ENCODE results near the gene TNFAIP8L1.
A peak's percentile ranks its signal among the peaks of the same experiment; 100 is the strongest.

Gene TNFAIP8L1

GRCh38 chr19:4692251-4693077 lies 53.1 kb downstream of the TNFAIP8L1 start:
- in situ Hi-C loops (cut with HindIII; ENCODE audit: low pct_ligation_motif_present, low pct_unique_long_range_greater_than_20kb, low sequenced_read_pairs), result no loop called here
- no peak for DNase-seq

GRCh38 chr19:4693078-4693350 lies 53.7 kb downstream of the TNFAIP8L1 start:
- DNase-seq, result no peak
- in situ Hi-C loops (cut with HindIII; ENCODE audit: low pct_ligation_motif_present, low pct_unique_long_range_greater_than_20kb, low sequenced_read_pairs), result no loop called here

- in situ Hi-C loops (cut with HindIII; ENCODE audit: low pct_ligation_motif_present, low pct_unique_long_range_greater_than_20kb, low sequenced_read_pairs), result no loop called here
- no peak for DNase-seq
Measured at GRCh38 chr19:4693471-4694121, 54.3 kb downstream of the TNFAIP8L1 start.

GRCh38 chr19:4694211-4694987 lies 55.1 kb downstream of the TNFAIP8L1 start:
- peak; percentile 94 for DNase-seq
- in situ Hi-C loops (cut with HindIII; ENCODE audit: low pct_ligation_motif_present, low pct_unique_long_range_greater_than_20kb, low sequenced_read_pairs), result no loop called here

- DNase-seq, result no peak
- in situ Hi-C loops (cut with HindIII; ENCODE audit: low pct_ligation_motif_present, low pct_unique_long_range_greater_than_20kb, low sequenced_read_pairs), result no loop called here
Measured at GRCh38 chr19:4695224-4695731, 56.0 kb downstream of the TNFAIP8L1 start.

- in situ Hi-C loops (cut with HindIII; ENCODE audit: low pct_ligation_motif_present, low pct_unique_long_range_greater_than_20kb, low sequenced_read_pairs), result no loop called here
Measured at GRCh38 chr19:4697304-4697703, 58.0 kb downstream of the TNFAIP8L1 start.

GRCh38 chr19:4699826-4700692 lies 60.7 kb downstream of the TNFAIP8L1 start:
- in situ Hi-C loops (cut with HindIII; ENCODE audit: low pct_ligation_motif_present, low pct_unique_long_range_greater_than_20kb, low sequenced_read_pairs), result no loop called here
- no peak for DNase-seq

More at GRCh38 chr19:4697304-4697703, 58.0 kb downstream of the TNFAIP8L1 start:
- no peak for DNase-seq

GRCh38 chr19:4700693-4700970 lies 61.3 kb downstream of the TNFAIP8L1 start:
- DNase-seq, result no peak
- in situ Hi-C loops (cut with HindIII; ENCODE audit: low pct_ligation_motif_present, low pct_unique_long_range_greater_than_20kb, low sequenced_read_pairs), result no loop called here

- in situ Hi-C loops (cut with HindIII; ENCODE audit: low pct_ligation_motif_present, low pct_unique_long_range_greater_than_20kb, low sequenced_read_pairs), result no loop called here
- DNase-seq, result no peak
Measured at GRCh38 chr19:4701557-4701956, 62.2 kb downstream of the TNFAIP8L1 start.

- DNase-seq, result no peak
- in situ Hi-C loops (cut with HindIII; ENCODE audit: low pct_ligation_motif_present, low pct_unique_long_range_greater_than_20kb, low sequenced_read_pairs), result no loop called here
Measured at GRCh38 chr19:4702764-4703163, 63.4 kb downstream of the TNFAIP8L1 start.

- in situ Hi-C loops (cut with HindIII; ENCODE audit: low pct_ligation_motif_present, low pct_unique_long_range_greater_than_20kb, low sequenced_read_pairs), result no loop called here
- DNase-seq, result no peak
Measured at GRCh38 chr19:4703671-4704316, 64.5 kb downstream of the TNFAIP8L1 start.

GRCh38 chr19:4704317-4704673 lies 65.0 kb downstream of the TNFAIP8L1 start:
- in situ Hi-C loops (cut with HindIII; ENCODE audit: low pct_ligation_motif_present, low pct_unique_long_range_greater_than_20kb, low sequenced_read_pairs), result no loop called here
- DNase-seq, result no peak

All from ACHN (cell line).